Trophoblast cell (in vitro differentiated cells and primary cell): ENCODE data around the gene TCF3.
A peak's percentile ranks its signal among the peaks of the same experiment; 100 is the strongest.

ENCODE experiments used
- DNase-seq, 2 donors: peaks; one replicate each; pipeline ENCODE4 v3.0.0-alpha.2; 2016
- H2AFZ ChIP-seq: 2 replicates; pipeline ENCODE4 v1.6.1; 2013; ENCODE audit warnings: low read length, moderate library complexity, mild to moderate bottlenecking; ENCODE audit not compliant: insufficient read depth, poor library complexity
- H2AK5ac ChIP-seq: 2 replicates; pipeline ENCODE4 v1.6.1; 2013; ENCODE audit warnings: mild to moderate bottlenecking, low read length
- H2BK120ac ChIP-seq: 2 replicates; pipeline ENCODE4 v1.6.1; 2013; ENCODE audit warnings: low read length, mild to moderate bottlenecking, moderate library complexity; ENCODE audit not compliant: insufficient read depth, poor library complexity
- H2BK12ac ChIP-seq: 2 replicates; pipeline ENCODE4 v1.6.1; 2013; ENCODE audit warnings: mild to moderate bottlenecking, low read length, moderate library complexity
- H2BK5ac ChIP-seq: 2 replicates; pipeline ENCODE4 v1.6.1; 2013; ENCODE audit warnings: low read length, low read depth, moderate library complexity, mild to moderate bottlenecking; ENCODE audit not compliant: poor library complexity
- H3K14ac ChIP-seq: 2 replicates; pipeline ENCODE4 v1.6.1; 2013; ENCODE audit warnings: mild to moderate bottlenecking, low read length
- H3K18ac ChIP-seq: 2 replicates; pipeline ENCODE4 v1.6.1; 2013; ENCODE audit warnings: mild to moderate bottlenecking, low read length
- H3K23ac ChIP-seq: 2 replicates; pipeline ENCODE4 v1.6.1; 2013; ENCODE audit warnings: low read length
- H3K27ac ChIP-seq: 2 replicates; pipeline ENCODE4 v1.5.1; 2013; ENCODE audit warnings: low read depth, mild to moderate bottlenecking, inconsistent platforms, low read length, moderate library complexity
- H3K27me3 ChIP-seq: 2 replicates; pipeline ENCODE4 v1.6.1; 2013; ENCODE audit warnings: inconsistent platforms, mild to moderate bottlenecking, low read length, moderate library complexity; ENCODE audit not compliant: insufficient read depth
- H3K36me3 ChIP-seq, 2 experiments: 1 replicate in 1 of 2; 2 replicates in 1 of 2; pipeline ENCODE4 v1.6.1; 2013; ENCODE audit warnings: low read length in 2 of 2, mild to moderate bottlenecking in 2 of 2, moderate library complexity in 1 of 2; ENCODE audit not compliant: insufficient read depth in 2 of 2, control insufficient read depth in 1 of 2
- H3K4ac ChIP-seq: 2 replicates; pipeline ENCODE4 v1.6.1; 2013; ENCODE audit warnings: low read depth, mild to moderate bottlenecking, low read length, moderate library complexity
- H3K4me1 ChIP-seq, 2 experiments: 1 replicate in 1 of 2; 2 replicates in 1 of 2; pipeline ENCODE4 v1.6.1; 2013; ENCODE audit warnings: low read length in 2 of 2, mild to moderate bottlenecking in 2 of 2, moderate library complexity in 1 of 2; ENCODE audit not compliant: insufficient read depth in 2 of 2, control insufficient read depth in 1 of 2
- H3K4me2 ChIP-seq: 2 replicates; pipeline ENCODE4 v1.6.1; 2013; ENCODE audit warnings: inconsistent platforms, mild to moderate bottlenecking, low read length, moderate library complexity
- H3K4me3 ChIP-seq: 2 replicates; pipeline ENCODE4 v1.5.1; 2013; ENCODE audit warnings: mild to moderate bottlenecking, low read depth, low read length, inconsistent platforms
- H3K79me1 ChIP-seq: one replicate; pipeline ENCODE4 v1.6.1; 2013; ENCODE audit warnings: low read length
- H3K79me2 ChIP-seq: 2 replicates; pipeline ENCODE4 v1.6.1; 2013; ENCODE audit warnings: low read length, mild to moderate bottlenecking; ENCODE audit not compliant: control insufficient read depth, insufficient read depth, poor library complexity
- H3K9ac ChIP-seq: 2 replicates; pipeline ENCODE4 v1.6.1; 2013; ENCODE audit warnings: mild to moderate bottlenecking, low read length
- H3K9me3 ChIP-seq: 2 replicates; pipeline ENCODE4 v1.6.1; 2013; ENCODE audit warnings: low read depth, mild to moderate bottlenecking, control low read depth, inconsistent platforms, low read length; ENCODE audit not compliant: insufficient read depth
- H4K12ac ChIP-seq: 2 replicates; pipeline ENCODE4 v1.6.1; 2013; ENCODE audit warnings: low read depth, mild to moderate bottlenecking, low read length, moderate library complexity
- H4K8ac ChIP-seq: 2 replicates; pipeline ENCODE4 v1.6.1; 2013; ENCODE audit warnings: low read depth, mild to moderate bottlenecking, low read length, moderate library complexity
- H4K91ac ChIP-seq: one replicate; pipeline ENCODE4 v1.6.1; 2013; ENCODE audit warnings: low read depth, mild to moderate bottlenecking, low read length, moderate library complexity
- WGBS: extraction: QIAGEN DNeasy Blood & Tissue Kit; methylation state at CpG from one replicate; pipeline ENCODE4 v1.1.7; 2013; ENCODE audit warnings: missing lambda C conversion rate; ENCODE audit not compliant: insufficient read length, insufficient coverage; ENCODE audit errors: extremely low coverage; 5-methylcytosine and 5-hydroxymethylcytosine counted together

Gene TCF3

DNA sequence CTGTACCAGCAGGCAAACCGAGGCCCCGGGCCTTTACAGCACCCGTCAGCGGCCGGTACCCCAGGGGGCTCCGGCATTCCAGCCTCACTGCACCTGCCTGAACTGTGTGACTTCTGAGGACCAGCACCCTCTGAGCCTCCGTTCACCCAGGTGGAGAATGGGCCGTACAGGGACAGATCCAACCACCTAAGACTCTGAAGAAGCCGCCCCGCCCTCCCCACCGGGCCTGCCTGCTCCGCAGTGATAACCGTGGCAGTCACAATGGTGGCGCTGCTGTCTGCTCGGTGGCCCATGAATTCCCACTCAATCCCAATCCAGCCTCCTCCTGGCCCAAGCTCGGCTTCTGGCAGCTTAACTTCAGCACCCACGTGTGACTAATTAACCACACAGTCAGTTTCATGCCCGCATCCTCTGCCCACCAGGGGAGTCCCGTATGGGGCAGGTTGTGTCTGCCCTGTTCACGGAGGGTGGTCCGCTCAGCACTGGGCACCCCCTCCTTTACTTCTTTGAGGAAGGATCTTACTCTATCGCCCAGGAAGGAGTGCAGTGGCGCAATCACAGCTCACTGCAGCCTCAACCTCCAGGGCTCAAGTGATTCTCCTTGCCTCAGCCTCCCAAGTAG lies 3.4 kb downstream of the TCF3 start:
- Histone ChIP-seq H3K4me1 (peaks cover 8 to 11% of the 10 kb centered on the region in 2 experiments), H3K79me2 (peaks cover 17% of the 10 kb centered on the region), H3K18ac (peak overlapping the region; percentile 14), H3K4ac (no peak overlapping the region), H3K9me3 (peaks cover 4% of the 10 kb centered on the region), H4K12ac (no peak overlapping the region), H3K9ac (no peak overlapping the region), H3K36me3 (peaks cover 59 to 63% of the 10 kb centered on the region in 2 experiments), H2AFZ (no peak overlapping the region), H3K23ac (no peak overlapping the region), H3K79me1 (peaks cover 11% of the 10 kb centered on the region), H3K27ac (no peak overlapping the region), H3K27me3 (no peaks in the 10 kb centered on the region), H3K4me2 (no peak overlapping the region), H2AK5ac (no peak overlapping the region), H3K4me3 (no peak overlapping the region), H3K14ac (no peak overlapping the region), H2BK120ac (no peak overlapping the region), H4K91ac (no peak overlapping the region), H2BK5ac (no peak overlapping the region), H2BK12ac (no peak overlapping the region), H4K8ac (no peak overlapping the region)
- WGBS = no CpG with 5 or more reads among the region's 23 CpGs
- peak in 1 of 2 donors; percentile 8 for DNase-seq

DNA sequence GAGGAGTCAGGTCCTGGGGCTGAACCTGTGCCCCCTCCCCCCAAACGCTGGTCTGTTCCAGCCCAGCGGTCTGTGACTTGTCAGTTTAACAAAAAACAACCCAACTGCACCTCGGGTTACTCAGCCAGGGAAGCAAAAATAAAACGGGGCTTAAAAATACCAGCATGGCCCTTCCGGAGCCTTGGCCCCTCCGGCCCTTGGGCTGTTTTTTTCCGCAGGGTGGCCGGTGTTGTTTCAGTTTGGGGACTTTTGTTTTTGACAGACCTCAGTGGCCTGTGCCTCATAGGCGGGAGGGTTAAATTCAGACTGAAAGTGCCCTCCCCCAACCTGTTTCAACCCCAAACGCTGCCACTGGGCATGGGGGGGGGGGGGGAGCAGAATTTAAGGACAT lies 4.0 kb downstream of the TCF3 start:
- H3K9me3 ChIP-seq = peaks cover 4% of the 10 kb centered on the region
- no peak overlapping the region for H3K4me2 ChIP-seq
- peaks cover 64 to 67% of the 10 kb centered on the region in 2 experiments for H3K36me3 ChIP-seq
- H3K4me1 ChIP-seq = peaks cover 8 to 11% of the 10 kb centered on the region in 2 experiments
- H4K8ac ChIP-seq = no peak overlapping the region
- H3K18ac ChIP-seq = no peak overlapping the region
- no peaks in the 10 kb centered on the region for H3K27me3 ChIP-seq
- no peak overlapping the region for H3K4ac ChIP-seq
- H3K23ac ChIP-seq = no peak overlapping the region
- no peak overlapping the region for H4K91ac ChIP-seq
- WGBS = no CpG with 5 or more reads among the region's 10 CpGs
- no peak overlapping the region for H2AFZ ChIP-seq
- H3K4me3 ChIP-seq = no peak overlapping the region
- H2BK5ac ChIP-seq = no peak overlapping the region
- no peak overlapping the region for H2BK12ac ChIP-seq
- H3K27ac ChIP-seq = no peak overlapping the region
- H3K79me1 ChIP-seq = peaks cover 11% of the 10 kb centered on the region
- no peak overlapping the region for H4K12ac ChIP-seq
- H2BK120ac ChIP-seq = no peak overlapping the region
- no peak overlapping the region for H3K9ac ChIP-seq
- no peak overlapping the region for H2AK5ac ChIP-seq
- H3K14ac ChIP-seq = no peak overlapping the region
- DNase-seq = no peak
- H3K79me2 ChIP-seq = peaks cover 17% of the 10 kb centered on the region

DNA sequence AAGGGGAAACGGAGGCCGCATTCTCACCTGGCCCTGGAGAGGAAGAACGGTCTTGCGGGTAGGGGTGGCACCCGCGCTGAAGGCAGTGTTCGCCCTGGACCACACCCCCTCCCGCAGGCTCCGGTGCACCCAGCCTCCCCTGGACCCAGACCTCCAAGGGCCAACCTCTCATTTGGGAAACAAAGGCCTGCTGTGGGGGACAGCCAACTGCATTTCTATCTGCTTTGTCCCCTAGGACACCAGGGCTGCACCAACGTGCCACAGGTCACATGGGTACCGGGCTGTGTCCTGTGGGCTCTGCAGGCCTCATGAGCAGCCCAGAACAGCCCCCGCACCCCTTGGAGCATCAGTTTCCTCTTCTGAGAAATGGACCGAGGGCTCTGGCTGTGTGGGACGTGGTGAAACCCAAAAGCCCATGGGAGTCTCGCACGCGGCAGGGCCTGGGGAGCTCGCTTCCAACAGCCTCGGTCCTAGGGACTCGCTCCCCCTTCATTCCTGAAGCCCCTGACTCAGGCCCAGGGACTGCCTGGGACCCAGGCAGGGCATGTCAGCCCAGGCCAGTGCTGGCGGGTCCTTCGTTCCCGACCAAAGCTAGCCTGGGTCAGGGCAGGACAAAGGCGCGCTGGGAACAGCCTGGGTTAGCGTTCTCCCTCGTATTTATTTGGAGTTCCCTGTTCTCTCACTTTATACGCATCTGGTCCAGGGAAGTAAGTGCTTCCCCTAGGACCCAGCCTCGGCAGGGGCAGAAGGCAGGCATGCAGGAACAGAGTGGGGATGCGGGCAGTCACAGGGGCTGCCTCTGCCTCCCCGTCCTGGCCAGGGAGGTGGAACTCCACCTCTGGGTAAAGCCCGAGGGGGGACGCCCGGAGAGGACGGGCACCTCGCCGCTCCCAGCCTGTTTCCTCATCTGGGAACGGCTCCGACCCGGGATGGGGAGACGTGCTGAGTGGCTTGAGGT lies 4.6 kb downstream of the TCF3 start:
- H3K27me3 ChIP-seq = no peaks in the 10 kb centered on the region
- H2BK12ac ChIP-seq = no peak overlapping the region

DNA sequence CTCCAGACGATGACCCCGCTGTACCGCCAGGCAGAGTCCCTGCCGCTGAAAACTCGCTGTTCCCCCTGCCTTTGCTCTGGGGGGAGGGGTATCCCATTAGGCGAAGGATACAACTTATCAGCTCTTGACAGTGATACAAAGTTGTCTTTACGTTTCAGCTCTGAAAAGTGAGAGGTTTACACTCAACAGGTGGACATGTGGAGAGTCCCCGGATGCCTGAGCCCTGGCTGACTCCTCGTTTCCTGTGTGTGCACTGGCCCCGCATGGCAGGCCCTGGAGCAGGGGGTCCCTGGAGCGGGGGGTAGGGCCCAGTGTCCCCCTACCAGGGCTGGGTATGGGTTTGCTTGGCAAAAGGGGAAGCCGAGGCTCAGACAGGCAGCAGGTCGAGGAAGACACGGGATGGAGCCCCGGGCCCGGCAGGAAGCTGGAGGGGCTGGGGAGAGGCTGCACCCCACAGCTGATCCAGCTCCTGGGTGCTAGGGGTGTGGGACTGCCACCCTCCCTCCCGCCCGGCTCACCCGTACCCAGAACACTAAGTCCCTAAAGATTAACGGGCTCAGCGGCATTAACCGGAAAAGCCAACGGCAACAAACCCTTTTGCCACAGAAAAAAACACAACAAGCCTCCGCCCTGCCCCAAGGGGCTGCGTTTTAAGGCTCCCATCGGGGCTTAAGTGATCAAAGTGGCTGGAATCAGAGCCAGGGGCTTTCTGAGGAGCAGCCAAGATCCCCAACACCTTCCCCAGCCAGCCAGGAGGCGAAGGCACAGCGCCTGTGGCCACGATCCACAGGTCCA lies 5.6 kb downstream of the TCF3 start:
- Histone ChIP-seq H4K91ac (no peak overlapping the region), H3K4me3 (no peak overlapping the region), H2BK120ac (no peak overlapping the region), H2BK12ac (no peak overlapping the region), H2BK5ac (no peak overlapping the region), H4K12ac (no peak overlapping the region), H3K9me3 (peaks cover 6% of the 10 kb centered on the region), H3K4me2 (no peak overlapping the region), H3K14ac (no peak overlapping the region), H2AK5ac (no peak overlapping the region), H3K9ac (no peak overlapping the region), H3K27me3 (no peaks in the 10 kb centered on the region), H4K8ac (no peak overlapping the region), H3K4ac (no peak overlapping the region), H3K79me2 (peaks cover 11% of the 10 kb centered on the region), H3K79me1 (peaks cover 5% of the 10 kb centered on the region), H2AFZ (no peak overlapping the region), H3K23ac (no peak overlapping the region), H3K36me3 (peaks cover 80 to 82% of the 10 kb centered on the region in 2 experiments), H3K27ac (no peak overlapping the region), H3K18ac (peak overlapping the region; percentile 61), H3K4me1 (peaks cover 8 to 11% of the 10 kb centered on the region in 2 experiments)
- DNase-seq = no peak
- WGBS = no CpG with 5 or more reads among the region's 29 CpGs

More for the DNA sequence above, 4.6 kb downstream of the TCF3 start:
- H3K4ac ChIP-seq = peak overlapping the region; percentile 15
- H3K79me2 ChIP-seq = peaks cover 14% of the 10 kb centered on the region
- peaks cover 4% of the 10 kb centered on the region for H3K9me3 ChIP-seq
- peak overlapping the region; percentile 6 for H4K12ac ChIP-seq
- H3K4me1 ChIP-seq = peaks cover 8 to 11% of the 10 kb centered on the region in 2 experiments
- no peak overlapping the region for H4K91ac ChIP-seq
- H3K27ac ChIP-seq = no peak overlapping the region
- H3K14ac ChIP-seq = no peak overlapping the region
- H3K79me1 ChIP-seq = peaks cover 7% of the 10 kb centered on the region
- no CpG with 5 or more reads among the region's 41 CpGs for WGBS
- H2AK5ac ChIP-seq = no peak overlapping the region
- no peak overlapping the region for H3K4me2 ChIP-seq
- no peak for DNase-seq
- H3K9ac ChIP-seq = no peak overlapping the region
- no peak overlapping the region for H2BK120ac ChIP-seq
- H3K36me3 ChIP-seq = peaks cover 70 to 74% of the 10 kb centered on the region in 2 experiments
- H2BK5ac ChIP-seq = no peak overlapping the region
- H2AFZ ChIP-seq = no peak overlapping the region
- H3K18ac ChIP-seq = peak overlapping the region; percentile 61
- no peak overlapping the region for H3K23ac ChIP-seq
- no peak overlapping the region for H4K8ac ChIP-seq
- H3K4me3 ChIP-seq = peak overlapping the region; percentile 4
